ENCODE results near the gene MDC1. TPM values are rescaled to one million over a fixed set of nuclear protein-coding genes. Genes with fewer than 3 reads are reported as not detected.
"Not testable (repeated sequence)": the region's sequence is repeated elsewhere in the genome, so short reads cannot be mapped to it uniquely, and the experiment has no call there.

Gene MDC1
- total RNA-seq (10 to 100 TPM; 15.3 to 21.7 (median 19.5) TPM), polyA plus RNA-seq (10 to 100 TPM; 11.2 to 18.1 TPM)
- long read RNA-seq, donor 1, partial matches to known transcripts = 3 of 4 reads
- long read RNA-seq, donor 1, other reads (novel, unspliced or antisense) = 1 of 4 reads
- long read RNA-seq, donor 2, partial matches to known transcripts = 4 of 6 reads
- long read RNA-seq, donor 2, other reads (novel, unspliced or antisense) = 2 of 6 reads
- long read RNA-seq, donor 3, partial matches to known transcripts = 16 of 20 reads
- long read RNA-seq, donor 3, other reads (novel, unspliced or antisense) = 3 of 20 reads

- H3K36me3 ChIP-seq = peaks cover 0 to 39% (median 23%) of the 10 kb centered on the region in 9 donors
- intact Hi-C loops (cut with DNase I) = loop anchor here in 3 of 10 donors (1.0 to 2.0 kb wide), 4 partner anchors 26 to 30 kb away; partner anchors contain the start of gene NRM (in 2 of the 3)
- peak within 1 kb of the TSS; percentile 76 to 99 (median 94) for H3K27ac ChIP-seq
- DNase-seq (peak; percentile 99 to 100), ATAC-seq (peak; percentile 83 to 93 (median 86))
- H3K27me3 ChIP-seq = no peaks in the 10 kb centered on the region
- H3K4me1 ChIP-seq = peaks cover 5 to 39% (median 36%) of the 10 kb centered on the region in 9 donors
- TF ChIP-seq CTCF (IDR thresholded peaks at IDR 0.05) = peak; percentile 7 to 52 (median 44)
- peak within 1 kb of the TSS; percentile 57 to 92 (median 69) for H3K4me3 ChIP-seq
- H3K9me3 ChIP-seq = no peaks in the 10 kb centered on the region
- WGBS, 2 donors = 0 to 1% methylated on average over 48 of the region's 48 CpGs
These were observed at the start of gene MDC1 for GRCh38 chr6:30717129-30717844. Gene MDC1 (minus strand): TSS chr6:30717281. CDS start chr6:30715175, 2,106 bp downstream.

- ATAC-seq = peak in 6 of 8 donors; percentile 36 to 60 (median 43)
- 76 to 77% methylated on average over 6 of the region's 6 CpGs for WGBS, 2 donors
- Histone ChIP-seq H3K27me3 (no peaks in the 10 kb centered on the region), H3K9me3 (no peaks in the 10 kb centered on the region), H3K4me3 (no peak overlapping the region), H3K4me1 (peaks cover 20 to 57% (median 41%) of the 10 kb centered on the region in 9 donors), H3K36me3 (no peaks in the 10 kb centered on the region), H3K27ac (peak overlapping the region in 7 of 10 donors; percentile 13 to 86 (median 59))
- no peak for TF ChIP-seq CTCF (IDR thresholded peaks at IDR 0.05)
- intact Hi-C loops (cut with DNase I) = no loop called here
- no peak for DNase-seq
These were observed 49.5 kb upstream of the MDC1 start for GRCh38 chr6:30766461-30767157.

GRCh38 chr6:30765495-30765894, 48.4 kb upstream of the MDC1 start:
- H3K9me3 ChIP-seq; ATAC-seq; DNase-seq; H3K36me3 ChIP-seq; intact Hi-C loops (cut with DNase I); H3K4me3 ChIP-seq; H3K27me3 ChIP-seq: not testable (repeated sequence)
- Histone ChIP-seq H3K27ac (peak overlapping the region in 5 of 10 donors; percentile 20 to 86 (median 65)), H3K4me1 (peaks cover 20 to 61% (median 41%) of the 10 kb centered on the region in 9 donors)
- WGBS, 2 donors = 73 to 78% methylated on average over 1 of the region's 1 CpG

GRCh38 chr6:30764490-30765043, 47.5 kb upstream of the MDC1 start:
- intact Hi-C loops (cut with DNase I); H3K36me3 ChIP-seq; DNase-seq; ATAC-seq; H3K9me3 ChIP-seq; H3K4me3 ChIP-seq; H3K27me3 ChIP-seq: not testable (repeated sequence)
- Histone ChIP-seq H3K27ac (peak overlapping the region in 7 of 10 donors; percentile 41 to 90 (median 81)), H3K4me1 (peaks cover 20 to 61% (median 39%) of the 10 kb centered on the region in 9 donors)
- WGBS, 2 donors = 50 to 58% methylated on average over 13 of the region's 13 CpGs

Measured in heart right ventricle (tissue), 16 donors.